T-helper 1 cell treated with Interleukin-12 subunit alpha and Interleukin-12 subunit beta and Interleukin-4 antibody, amounts not matched to agents 30 μg/mL and 1 μg/mL, for 36 hours (primary cell): ENCODE data around the gene RBM28.

Experiments used
- H3K27ac Mint-ChIP-seq: one replicate; pipeline ENCODE4 v1.8.0; 2021; ENCODE audit warnings: mild to moderate bottlenecking, mixed read lengths
- H3K27me3 Mint-ChIP-seq: one replicate; pipeline ENCODE4 v1.8.0; 2021; ENCODE audit warnings: low read depth, mixed read lengths
- H3K36me3 Mint-ChIP-seq: one replicate; pipeline ENCODE4 v1.8.0; 2021; ENCODE audit warnings: low read depth, mixed read lengths
- H3K4me1 Mint-ChIP-seq: one replicate; pipeline ENCODE4 v1.8.0; 2021; ENCODE audit warnings: low read depth, mixed read lengths
- H3K4me3 Mint-ChIP-seq: one replicate; pipeline ENCODE4 v1.8.0; 2021; ENCODE audit warnings: mild to moderate bottlenecking, moderate library complexity, mixed read lengths
- H3K9me3 Mint-ChIP-seq: one replicate; pipeline ENCODE4 v1.8.0; 2021; ENCODE audit warnings: mixed read lengths

The RBM28 gene

DNA sequence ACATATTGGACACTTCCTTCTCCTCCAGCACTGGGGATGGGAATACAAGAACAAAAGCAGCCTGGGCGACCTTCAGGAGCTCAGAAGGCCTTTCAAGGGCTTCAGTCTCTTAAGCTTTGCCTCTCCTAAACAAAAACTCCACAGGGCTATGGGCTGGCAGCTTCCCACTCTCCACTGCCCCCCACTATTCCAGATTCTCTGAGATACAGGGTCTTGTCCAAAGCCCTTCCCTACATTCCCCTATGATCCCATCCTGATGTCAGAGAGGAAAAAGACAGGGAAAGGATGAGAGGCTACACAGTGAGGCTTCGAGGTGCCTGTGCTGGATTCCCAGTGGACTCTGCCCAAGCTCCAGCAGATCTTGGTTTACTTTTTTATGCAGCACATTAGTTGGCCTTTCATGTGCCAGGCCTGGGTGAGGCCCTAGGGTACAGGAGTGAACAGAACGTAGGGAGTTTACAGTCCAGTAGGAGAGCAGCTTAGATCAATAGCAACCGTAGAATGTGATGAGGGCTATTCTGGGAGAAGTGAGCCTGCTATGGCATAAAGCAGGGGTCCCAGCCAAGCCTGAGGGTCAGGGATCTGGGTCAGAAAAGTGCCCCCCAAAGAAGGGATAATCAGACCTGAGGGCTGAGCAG lies 69.3 kb downstream of the RBM28 start:
- Mint-ChIP-seq H3K9me3 (no peaks in the 10 kb centered on the region), H3K4me1 (peaks cover 2% of the 10 kb centered on the region), H3K4me3 (no peak overlapping the region), H3K27me3 (peaks cover 39% of the 10 kb centered on the region), H3K36me3 (no peaks in the 10 kb centered on the region), H3K27ac (no peak overlapping the region)

DNA sequence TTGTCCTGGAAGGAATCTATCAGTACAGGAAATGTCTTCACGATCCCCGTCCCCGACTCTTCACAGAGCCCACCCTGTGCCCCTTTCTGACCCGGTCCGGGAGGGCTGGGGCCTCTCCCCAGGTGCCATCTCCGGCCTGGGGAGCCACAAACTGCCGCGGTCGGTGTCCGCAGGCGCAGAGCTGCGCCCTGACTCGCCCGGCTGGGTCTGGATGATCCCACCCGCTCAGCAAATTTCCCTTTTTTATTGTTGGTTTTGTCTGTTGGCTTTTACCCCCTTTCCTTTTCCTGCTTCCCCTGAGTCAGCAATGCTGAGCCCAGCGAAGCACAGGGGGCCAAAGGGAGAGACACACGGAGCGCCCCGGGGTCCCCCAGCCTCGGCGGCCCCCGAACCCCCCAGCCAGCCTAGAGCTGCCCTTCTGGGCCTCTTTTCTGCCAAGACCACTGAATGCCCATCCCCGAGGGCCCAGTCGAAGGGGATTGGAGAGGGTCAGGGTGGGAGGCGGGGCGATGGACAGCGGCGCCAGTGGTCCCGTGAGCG lies 71.7 kb downstream of the RBM28 start:
- Mint-ChIP-seq H3K9me3 (no peaks in the 10 kb centered on the region), H3K27ac (no peak overlapping the region), H3K4me1 (peaks cover 2% of the 10 kb centered on the region), H3K4me3 (no peak overlapping the region), H3K36me3 (no peaks in the 10 kb centered on the region), H3K27me3 (peaks cover 48% of the 10 kb centered on the region)

DNA sequence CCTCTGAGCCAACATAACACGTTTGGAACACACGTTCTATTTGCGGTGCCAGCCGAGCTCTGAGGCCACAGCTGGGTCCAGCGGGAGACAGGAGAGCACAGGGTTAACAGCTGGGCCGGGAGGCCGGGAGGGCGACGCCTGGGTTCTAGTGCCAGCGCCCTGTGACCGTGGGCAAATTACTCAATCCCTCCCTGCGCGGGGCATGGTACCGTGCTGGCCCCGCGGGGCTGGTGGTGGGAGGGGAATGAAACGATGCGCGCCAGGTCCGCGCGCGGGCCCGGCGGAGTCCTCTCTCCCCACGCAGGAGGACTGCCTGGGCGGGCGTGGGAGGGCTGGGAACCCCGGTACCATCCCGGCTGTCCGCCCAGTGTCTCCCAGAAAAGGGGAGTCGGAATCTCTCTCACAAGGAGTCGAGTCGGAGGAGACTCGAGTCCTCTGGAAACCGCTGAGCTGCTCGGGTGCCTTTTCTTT lies 72.2 kb downstream of the RBM28 start:
- Mint-ChIP-seq H3K9me3 (no peaks in the 10 kb centered on the region), H3K36me3 (no peaks in the 10 kb centered on the region), H3K27ac (no peak overlapping the region), H3K4me1 (peaks cover 2% of the 10 kb centered on the region), H3K27me3 (peaks cover 50% of the 10 kb centered on the region), H3K4me3 (no peak overlapping the region)

DNA sequence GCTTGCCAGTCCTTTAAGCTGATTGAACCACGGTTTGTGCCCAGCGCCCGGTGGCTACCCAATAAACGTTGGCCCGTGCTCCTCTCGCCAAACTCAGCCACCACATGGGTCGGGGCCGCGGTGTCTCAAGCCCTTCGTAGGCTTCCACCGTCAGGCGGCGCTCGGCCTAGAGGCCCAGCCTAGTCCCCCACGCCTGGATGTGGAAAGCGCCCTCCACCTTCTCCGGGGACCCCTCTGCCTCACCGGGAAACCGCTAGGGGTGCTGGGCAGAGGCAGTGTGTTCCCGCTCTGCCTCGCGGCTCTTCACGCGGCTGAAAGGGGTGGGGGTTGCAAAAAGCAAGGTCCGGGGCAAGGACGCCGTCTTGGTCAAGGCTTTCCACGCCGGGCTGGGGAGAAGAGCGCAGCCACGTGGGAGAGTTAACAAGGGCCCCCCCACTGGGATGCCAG lies 72.9 kb downstream of the RBM28 start:
- Mint-ChIP-seq H3K9me3 (no peaks in the 10 kb centered on the region), H3K36me3 (no peaks in the 10 kb centered on the region), H3K4me3 (no peak overlapping the region), H3K27ac (no peak overlapping the region), H3K4me1 (no peaks in the 10 kb centered on the region), H3K27me3 (peaks cover 50% of the 10 kb centered on the region)

DNA sequence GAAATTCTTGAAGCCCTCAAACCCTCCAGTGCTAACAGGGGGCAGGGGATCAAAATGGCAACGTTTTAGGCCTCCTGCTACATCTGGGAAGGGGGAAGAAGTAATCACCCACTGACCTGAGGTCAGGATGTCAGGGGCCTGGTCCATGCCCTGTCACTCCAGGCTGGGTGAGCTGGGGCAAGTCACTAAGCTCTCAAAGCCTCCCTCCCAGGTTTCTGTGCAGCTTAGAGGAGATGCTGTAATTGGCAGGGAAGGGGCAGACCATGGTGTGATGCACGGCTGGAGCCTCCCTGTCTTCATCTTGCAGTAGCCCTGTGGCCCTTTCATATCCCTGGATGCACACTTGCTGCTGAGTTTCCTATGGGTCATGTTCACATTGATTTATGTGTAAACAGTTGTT lies 75.5 kb downstream of the RBM28 start:
- no peaks in the 10 kb centered on the region for H3K4me1 Mint-ChIP-seq
- H3K4me3 Mint-ChIP-seq = no peak overlapping the region
- H3K36me3 Mint-ChIP-seq = no peaks in the 10 kb centered on the region
- H3K27me3 Mint-ChIP-seq = peaks cover 30% of the 10 kb centered on the region
- H3K27ac Mint-ChIP-seq = no peak overlapping the region
- H3K9me3 Mint-ChIP-seq = no peaks in the 10 kb centered on the region

DNA sequence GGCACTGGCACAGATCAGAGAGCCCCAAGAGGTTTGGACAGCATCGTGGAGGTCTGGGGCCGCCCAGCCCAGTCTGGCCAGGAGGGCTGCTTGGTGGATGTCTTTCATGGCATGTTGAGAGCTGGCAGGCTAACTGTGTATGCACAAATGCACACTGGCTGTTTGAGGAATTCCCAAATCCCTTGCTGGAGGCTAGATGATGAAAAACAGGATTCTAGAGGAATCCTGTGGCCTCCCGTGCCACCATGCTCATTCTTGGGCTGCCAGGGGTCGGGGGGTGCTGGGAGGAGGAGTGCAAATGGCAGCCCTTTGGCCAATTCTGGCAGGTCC lies 76.1 kb downstream of the RBM28 start:
- Mint-ChIP-seq H3K4me1 (no peaks in the 10 kb centered on the region), H3K4me3 (no peak overlapping the region)

DNA sequence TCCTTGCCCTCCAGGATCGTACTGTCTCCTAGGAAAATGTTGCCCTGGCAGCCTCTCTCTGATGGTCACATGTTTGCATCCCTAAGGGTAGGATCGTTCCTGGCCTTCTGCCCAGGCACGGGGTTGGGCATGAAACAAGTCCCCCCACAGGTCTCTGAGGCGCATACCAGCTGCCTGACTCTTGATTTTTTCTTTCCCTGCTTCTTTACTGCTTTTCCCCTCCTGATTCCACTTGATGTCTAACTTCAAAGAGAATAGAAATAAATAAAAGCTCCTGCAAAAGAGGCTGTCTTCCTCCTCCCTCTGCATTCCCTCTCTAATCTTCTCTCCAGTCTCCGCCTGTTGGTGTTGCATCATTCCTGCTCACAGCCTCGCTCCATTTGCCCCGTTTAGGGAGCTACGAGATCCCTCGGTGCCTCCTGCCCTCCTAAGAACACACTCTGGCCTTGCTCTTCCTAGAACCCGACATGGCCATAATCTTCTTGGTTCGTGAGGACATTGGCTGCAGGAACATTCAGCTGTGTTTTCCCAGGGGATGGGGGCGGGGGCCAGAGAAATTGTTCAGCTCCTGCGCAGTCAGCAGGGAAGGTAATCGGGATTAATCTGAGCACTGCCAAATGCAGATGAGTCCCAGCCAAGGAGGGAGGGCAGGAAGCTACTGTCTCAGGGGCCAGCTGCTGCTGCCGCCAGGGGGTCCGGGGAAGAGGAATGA lies 76.7 kb downstream of the RBM28 start:
- no peak overlapping the region for H3K4me3 Mint-ChIP-seq

More for the DNA sequence above, 76.1 kb downstream of the RBM28 start:
- no peaks in the 10 kb centered on the region for H3K36me3 Mint-ChIP-seq
- no peak overlapping the region for H3K27ac Mint-ChIP-seq
- H3K9me3 Mint-ChIP-seq = no peaks in the 10 kb centered on the region
- peaks cover 23% of the 10 kb centered on the region for H3K27me3 Mint-ChIP-seq

DNA sequence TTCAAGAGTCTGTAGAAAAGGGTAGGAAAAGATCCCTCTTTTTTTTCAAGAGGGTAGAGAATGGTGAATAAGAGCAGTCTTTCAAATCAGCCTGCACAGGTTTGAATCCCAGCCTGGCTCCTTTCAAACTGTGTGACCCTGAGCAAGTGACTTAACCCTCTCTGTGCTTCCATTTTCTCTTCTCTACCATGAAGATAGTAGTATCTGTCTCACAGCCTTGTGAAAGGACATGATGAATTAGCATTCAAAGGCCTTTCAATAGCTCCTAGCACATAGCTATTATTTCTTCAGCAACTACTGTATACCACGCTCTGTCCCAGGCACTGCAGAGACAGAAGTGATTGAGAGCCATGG lies 77.2 kb downstream of the RBM28 start:
- Mint-ChIP-seq H3K4me3 (no peak overlapping the region), H3K27me3 (peaks cover 19% of the 10 kb centered on the region), H3K4me1 (no peaks in the 10 kb centered on the region), H3K36me3 (no peaks in the 10 kb centered on the region), H3K9me3 (no peaks in the 10 kb centered on the region), H3K27ac (no peak overlapping the region)

More for the DNA sequence above, 76.7 kb downstream of the RBM28 start:
- Mint-ChIP-seq H3K36me3 (no peaks in the 10 kb centered on the region), H3K9me3 (no peaks in the 10 kb centered on the region), H3K27me3 (peaks cover 19% of the 10 kb centered on the region), H3K4me1 (no peaks in the 10 kb centered on the region), H3K27ac (no peak overlapping the region)

DNA sequence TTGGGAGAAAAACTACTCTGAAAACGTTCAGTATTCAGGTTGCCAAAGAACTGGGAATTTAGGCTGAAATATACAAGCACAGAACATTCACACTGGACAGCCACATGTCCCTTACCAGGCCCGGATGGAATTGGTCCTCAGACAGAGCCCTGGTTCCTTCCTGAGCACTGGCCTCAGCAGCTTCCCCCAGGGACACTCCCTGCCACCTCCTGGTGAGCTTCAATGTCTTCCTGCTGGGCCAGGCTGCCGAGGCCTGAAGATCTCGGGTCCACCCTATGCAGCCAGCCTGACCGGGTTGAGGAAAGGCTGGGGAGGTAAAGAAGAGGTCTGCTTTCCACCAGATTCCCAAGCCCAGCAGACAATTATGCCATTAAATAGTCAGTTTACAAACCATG lies 77.8 kb downstream of the RBM28 start:
- Mint-ChIP-seq H3K4me3 (no peak overlapping the region), H3K27me3 (peaks cover 16% of the 10 kb centered on the region), H3K9me3 (no peaks in the 10 kb centered on the region), H3K27ac (no peak overlapping the region), H3K36me3 (no peaks in the 10 kb centered on the region), H3K4me1 (no peaks in the 10 kb centered on the region)

DNA sequence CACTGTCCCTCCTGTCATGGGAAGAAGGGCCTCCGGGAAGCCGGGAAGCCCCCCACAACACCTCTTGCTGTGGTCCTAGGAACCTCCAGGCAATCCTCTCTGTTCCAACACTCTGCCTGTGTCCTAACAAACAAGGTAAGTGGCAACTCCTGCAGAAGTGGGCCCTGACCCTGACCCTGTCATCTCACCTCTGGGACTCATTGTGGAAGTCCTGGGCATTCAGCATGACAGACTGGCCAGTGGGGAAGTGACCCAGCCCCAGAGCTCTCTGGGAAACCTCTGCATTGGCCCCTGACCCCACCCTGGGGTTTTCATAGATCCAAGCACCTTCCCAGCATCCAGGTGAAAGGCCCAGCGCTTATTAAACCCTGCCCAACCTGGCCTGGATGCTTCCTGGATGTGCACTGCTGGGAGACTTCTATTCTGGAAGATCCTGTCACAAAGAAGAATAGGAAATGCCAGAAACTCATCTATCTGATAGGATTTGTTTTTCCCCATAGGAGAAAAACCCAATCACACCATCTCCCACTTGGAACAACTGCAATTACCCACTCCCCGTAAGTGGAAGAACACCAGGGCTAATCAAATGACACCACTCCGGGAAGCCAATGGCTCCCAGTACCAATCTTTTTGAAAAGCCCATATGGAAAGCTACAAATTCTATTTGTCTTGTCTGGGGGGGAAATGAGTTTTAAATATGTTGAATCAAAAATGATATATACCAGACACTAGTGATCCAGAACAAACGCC lies 78.4 kb downstream of the RBM28 start:
- Mint-ChIP-seq H3K36me3 (no peaks in the 10 kb centered on the region), H3K4me3 (no peak overlapping the region), H3K9me3 (no peaks in the 10 kb centered on the region), H3K27ac (no peak overlapping the region), H3K4me1 (no peaks in the 10 kb centered on the region), H3K27me3 (peaks cover 16% of the 10 kb centered on the region)

DNA sequence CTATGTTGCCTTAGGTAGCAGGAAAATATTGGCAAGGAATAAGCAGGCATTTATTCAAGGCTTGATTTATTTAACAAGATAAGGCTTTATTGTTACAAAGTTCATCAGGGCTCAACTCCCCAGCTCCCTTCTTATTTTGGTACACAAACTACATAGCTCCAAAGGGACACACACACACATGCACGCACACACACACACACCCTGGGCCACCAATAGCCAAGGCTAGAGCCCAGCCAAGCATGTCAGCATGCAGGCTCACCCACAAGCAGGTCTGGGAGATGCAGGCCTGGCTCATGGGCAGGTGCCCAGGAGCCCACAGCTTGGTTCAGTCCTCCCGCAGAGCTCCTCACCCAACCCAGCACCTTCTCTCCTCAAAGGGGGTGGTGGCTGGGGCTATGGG lies 79.2 kb downstream of the RBM28 start:
- Mint-ChIP-seq H3K27me3 (peaks cover 12% of the 10 kb centered on the region), H3K4me3 (no peak overlapping the region), H3K36me3 (no peaks in the 10 kb centered on the region), H3K27ac (no peak overlapping the region), H3K4me1 (no peaks in the 10 kb centered on the region), H3K9me3 (no peaks in the 10 kb centered on the region)

DNA sequence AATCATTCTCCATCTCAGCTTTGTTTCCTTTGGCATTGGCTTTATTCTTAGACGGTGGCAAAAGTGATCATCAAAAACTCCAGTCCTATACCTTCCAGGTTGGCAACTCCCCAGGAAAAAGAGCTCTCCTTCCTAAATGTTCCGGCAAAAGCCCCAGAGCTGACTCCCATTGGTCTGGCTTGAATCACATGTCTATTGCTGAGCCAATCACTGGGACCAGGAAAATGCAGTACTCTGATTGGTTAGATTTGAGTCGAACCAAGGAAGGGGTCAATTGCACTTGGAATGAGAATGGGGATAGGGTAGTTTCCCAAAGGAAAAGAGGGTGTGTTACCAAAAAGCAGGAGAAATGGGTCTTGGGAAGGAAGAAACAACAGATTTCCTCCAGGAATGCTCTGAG lies 80.3 kb downstream of the RBM28 start:
- Mint-ChIP-seq H3K4me3 (no peak overlapping the region), H3K27ac (no peak overlapping the region)

DNA sequence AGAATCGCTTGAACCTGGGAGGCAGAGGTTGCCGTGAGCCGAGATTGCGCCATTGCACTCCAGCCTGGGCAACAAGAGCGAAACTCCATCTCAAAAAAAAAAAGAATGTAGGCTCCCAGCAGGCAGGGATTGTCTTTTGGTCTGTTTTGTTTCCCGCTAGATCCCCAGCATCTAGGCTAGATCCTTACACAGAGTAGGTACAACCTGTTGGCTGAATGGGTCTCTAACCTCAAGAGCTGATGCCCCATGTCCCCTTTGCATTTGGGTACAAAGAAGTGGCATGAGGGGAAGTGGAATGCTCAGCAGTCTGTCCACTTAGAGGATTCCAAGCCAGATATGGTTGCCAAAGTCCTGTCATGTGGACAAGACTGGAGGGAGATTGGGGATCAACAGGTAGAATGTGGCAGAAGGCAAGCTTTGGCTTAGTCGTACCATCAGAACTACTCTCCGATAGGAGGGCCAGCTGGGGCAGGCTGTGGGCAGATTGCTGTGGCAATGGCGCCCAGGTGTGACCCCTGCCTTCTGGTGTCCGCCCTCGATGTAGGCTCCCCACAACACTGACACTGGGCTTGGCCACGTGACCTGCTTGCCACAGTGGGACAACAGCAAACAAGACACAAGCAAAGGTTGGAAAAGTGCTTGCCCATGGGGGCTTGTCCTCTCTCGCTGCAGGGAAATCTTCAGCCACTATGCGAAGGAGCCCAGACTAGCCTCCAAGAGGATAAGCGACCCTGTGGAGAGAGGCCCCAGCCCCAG lies 81.3 kb downstream of the RBM28 start:
- H3K9me3 Mint-ChIP-seq = no peaks in the 10 kb centered on the region

More for the DNA sequence above, 80.3 kb downstream of the RBM28 start:
- Mint-ChIP-seq H3K27me3 (peaks cover 5% of the 10 kb centered on the region), H3K36me3 (no peaks in the 10 kb centered on the region), H3K4me1 (no peaks in the 10 kb centered on the region), H3K9me3 (no peaks in the 10 kb centered on the region)

DNA sequence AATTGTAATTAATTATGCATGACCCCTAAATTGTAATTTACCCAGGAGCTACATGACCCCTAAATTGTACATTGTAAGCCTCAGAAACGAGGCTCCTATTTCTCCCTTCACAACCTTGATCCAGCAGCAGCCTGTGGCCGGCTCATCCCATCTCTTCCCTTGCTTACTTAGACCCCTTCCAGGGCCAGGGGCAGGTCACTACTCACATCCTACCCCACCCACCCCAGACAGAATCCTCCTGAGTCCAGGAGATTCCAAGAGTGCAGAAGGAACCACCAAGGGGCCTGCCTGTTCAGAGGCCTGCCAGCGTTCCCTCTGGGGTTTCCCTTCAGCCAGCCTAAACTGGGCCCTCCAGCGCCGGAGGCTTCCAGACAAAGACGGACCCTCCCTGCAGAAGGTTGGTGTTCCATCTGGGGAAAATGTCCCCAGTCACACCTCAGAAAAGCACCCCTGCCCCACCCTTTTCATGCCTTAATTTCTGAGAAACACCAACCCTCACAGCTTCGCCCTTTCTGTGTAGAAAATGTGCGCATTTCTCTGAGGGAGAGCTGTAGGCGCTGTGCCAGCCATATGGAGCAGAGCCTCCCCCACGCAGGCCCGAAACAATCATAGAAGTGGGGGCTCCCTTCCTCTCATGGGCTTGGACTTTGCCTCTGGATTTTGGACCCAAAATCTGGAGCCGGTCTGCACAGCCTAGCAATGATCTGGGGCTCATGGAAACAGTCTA lies 83.5 kb downstream of the RBM28 start:
- Mint-ChIP-seq H3K9me3 (no peaks in the 10 kb centered on the region), H3K4me1 (no peaks in the 10 kb centered on the region), H3K4me3 (no peak overlapping the region), H3K27me3 (peaks cover 6% of the 10 kb centered on the region), H3K27ac (no peak overlapping the region), H3K36me3 (no peaks in the 10 kb centered on the region)

More for the DNA sequence above, 81.3 kb downstream of the RBM28 start:
- Mint-ChIP-seq H3K27me3 (peaks cover 11% of the 10 kb centered on the region), H3K4me3 (no peak overlapping the region), H3K27ac (no peak overlapping the region), H3K4me1 (no peaks in the 10 kb centered on the region), H3K36me3 (no peaks in the 10 kb centered on the region)
